Endodermal cell (in vitro differentiated cells): ENCODE measurements around the gene AURKA. TPM values are rescaled to one million over a fixed set of nuclear protein-coding genes. Genes with fewer than 3 reads are reported as not detected.

Source experiments
- DNase-seq: peaks from one replicate; pipeline ENCODE4 v3.0.0-alpha.2; 2017
- H3K27ac ChIP-seq: 2 replicates; pipeline ENCODE4 v1.5.1; 2013; ENCODE audit warnings: mild to moderate bottlenecking, low read depth, low read length, moderate library complexity
- H3K27me3 ChIP-seq: 2 replicates; pipeline ENCODE4 v1.6.1; 2013; ENCODE audit warnings: mild to moderate bottlenecking, low read length, moderate library complexity; ENCODE audit not compliant: insufficient read depth, control insufficient read depth, poor library complexity, severe bottlenecking
- H3K36me3 ChIP-seq: 2 replicates; pipeline ENCODE4 v1.7.0; 2013; ENCODE audit warnings: mild to moderate bottlenecking, low read length, moderate library complexity; ENCODE audit not compliant: control insufficient read depth, insufficient read depth
- H3K4me1 ChIP-seq: one replicate; pipeline ENCODE4 v1.7.0; 2013; ENCODE audit warnings: low read length; ENCODE audit not compliant: control insufficient read depth, insufficient read depth
- H3K4me3 ChIP-seq: 2 replicates; pipeline ENCODE4 v1.5.1; 2013; ENCODE audit warnings: mild to moderate bottlenecking, low read length, moderate library complexity
- H3K9ac ChIP-seq: 2 replicates; pipeline ENCODE4 v1.6.1; 2013; ENCODE audit warnings: mild to moderate bottlenecking, low read length, moderate library complexity; ENCODE audit not compliant: poor library complexity, severe bottlenecking; ENCODE audit errors: extremely low read depth
- H3K9me3 ChIP-seq: 2 replicates; pipeline ENCODE4 v1.6.1; 2013; ENCODE audit warnings: mild to moderate bottlenecking, low read length, moderate library complexity; ENCODE audit not compliant: control insufficient read depth
- H3K27ac Mint-ChIP-seq: 2 replicates; pipeline ENCODE4 v1.8.0; 2020; ENCODE audit warnings: mixed read lengths
- H3K27me3 Mint-ChIP-seq: 2 replicates; pipeline ENCODE4 v1.8.0; 2021; ENCODE audit warnings: mild to moderate bottlenecking, mixed read lengths; ENCODE audit not compliant: insufficient read depth
- H3K36me3 Mint-ChIP-seq: 2 replicates; pipeline ENCODE4 v1.8.0; 2020; ENCODE audit warnings: low read depth, mixed read lengths
- H3K4me1 Mint-ChIP-seq: 2 replicates; pipeline ENCODE4 v1.8.0; 2020; ENCODE audit warnings: mixed read lengths
- H3K4me3 Mint-ChIP-seq: 2 replicates; pipeline ENCODE4 v1.8.0; 2020; ENCODE audit warnings: mild to moderate bottlenecking, moderate library complexity, mixed read lengths
- H3K9me3 Mint-ChIP-seq: 2 replicates; pipeline ENCODE4 v1.8.0; 2020; ENCODE audit warnings: mild to moderate bottlenecking, mixed read lengths
- WGBS, 2 experiments: methylation state at CpG; one replicate each; pipeline versions ENCODE4 v1.1.5 to v1.1.7; 2013; ENCODE audit warnings: missing lambda C conversion rate in 2 of 2, mixed read lengths in 1 of 2; ENCODE audit not compliant: insufficient coverage in 1 of 2, insufficient read length in 1 of 2; 5-methylcytosine and 5-hydroxymethylcytosine counted together
- total RNA-seq, 2 donors: library from RNA; stranded (reverse); fragmentation: NEBNext Ultra II Directional in 1 of 2; extraction: Animal tissue kit (Norgen Biotek cat#: 25700) in 1 of 2; gene quantifications; 2 replicates in 1 of 2; 3 replicates in 1 of 2; pipeline ENCODE4 v1.2.1, GENCODE V29; 2021
- TF ChIP-seq, protein P1 (sequence below): fragments of 200-600 bp; sonication (generic); conservative IDR thresholded peaks from 2 replicates; pipeline ENCODE4 v1.5.0; 2021; ENCODE audit warnings: antibody characterized with exemption, mild to moderate bottlenecking

Gene AURKA
- total RNA-seq, 2 donors from 2014 or later, result 56.3 to 85.9 TPM

DNA sequence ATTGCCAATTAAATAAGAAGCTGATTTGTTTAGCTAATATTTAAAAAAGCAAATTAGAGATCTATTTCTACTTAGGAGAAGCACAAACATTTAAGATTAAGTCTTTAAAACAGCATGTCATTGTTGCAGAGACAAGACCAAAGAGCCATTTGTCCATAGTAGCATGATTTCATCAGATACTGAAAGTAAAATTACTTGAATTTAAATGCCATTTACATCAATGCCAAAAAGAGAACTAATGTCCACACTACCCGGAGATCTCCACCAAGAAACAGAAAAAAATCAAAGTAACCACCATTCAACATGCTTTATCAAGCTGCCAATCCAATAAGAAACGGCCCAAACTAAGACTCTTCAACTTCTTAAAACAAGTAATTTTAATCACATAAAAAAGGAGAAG lies 15.7 kb downstream of the AURKA start:
- Histone ChIP-seq H3K36me3 (peaks cover 90% of the 10 kb centered on the region), H3K27ac (no peak overlapping the region), H3K9me3 (no peaks in the 10 kb centered on the region), H3K27me3 (no peaks in the 10 kb centered on the region), H3K9ac (no peak overlapping the region), H3K4me1 (no peaks in the 10 kb centered on the region), H3K4me3 (no peak overlapping the region)
- no peaks in the 10 kb centered on the region for H3K4me1 Mint-ChIP-seq
- H3K27me3 Mint-ChIP-seq, result no peaks in the 10 kb centered on the region
- H3K36me3 Mint-ChIP-seq, result peaks cover 70% of the 10 kb centered on the region
- TF ChIP-seq, protein P1, sequence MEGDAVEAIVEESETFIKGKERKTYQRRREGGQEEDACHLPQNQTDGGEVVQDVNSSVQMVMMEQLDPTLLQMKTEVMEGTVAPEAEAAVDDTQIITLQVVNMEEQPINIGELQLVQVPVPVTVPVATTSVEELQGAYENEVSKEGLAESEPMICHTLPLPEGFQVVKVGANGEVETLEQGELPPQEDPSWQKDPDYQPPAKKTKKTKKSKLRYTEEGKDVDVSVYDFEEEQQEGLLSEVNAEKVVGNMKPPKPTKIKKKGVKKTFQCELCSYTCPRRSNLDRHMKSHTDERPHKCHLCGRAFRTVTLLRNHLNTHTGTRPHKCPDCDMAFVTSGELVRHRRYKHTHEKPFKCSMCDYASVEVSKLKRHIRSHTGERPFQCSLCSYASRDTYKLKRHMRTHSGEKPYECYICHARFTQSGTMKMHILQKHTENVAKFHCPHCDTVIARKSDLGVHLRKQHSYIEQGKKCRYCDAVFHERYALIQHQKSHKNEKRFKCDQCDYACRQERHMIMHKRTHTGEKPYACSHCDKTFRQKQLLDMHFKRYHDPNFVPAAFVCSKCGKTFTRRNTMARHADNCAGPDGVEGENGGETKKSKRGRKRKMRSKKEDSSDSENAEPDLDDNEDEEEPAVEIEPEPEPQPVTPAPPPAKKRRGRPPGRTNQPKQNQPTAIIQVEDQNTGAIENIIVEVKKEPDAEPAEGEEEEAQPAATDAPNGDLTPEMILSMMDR, result no peak
- no peak for DNase-seq
- H3K27ac Mint-ChIP-seq, result no peak overlapping the region
- 94 to 100% methylated on average over 1 to 2 of the region's 2 CpGs for WGBS, 2 experiments
- H3K9me3 Mint-ChIP-seq, result no peaks in the 10 kb centered on the region
- H3K4me3 Mint-ChIP-seq, result no peak overlapping the region

DNA sequence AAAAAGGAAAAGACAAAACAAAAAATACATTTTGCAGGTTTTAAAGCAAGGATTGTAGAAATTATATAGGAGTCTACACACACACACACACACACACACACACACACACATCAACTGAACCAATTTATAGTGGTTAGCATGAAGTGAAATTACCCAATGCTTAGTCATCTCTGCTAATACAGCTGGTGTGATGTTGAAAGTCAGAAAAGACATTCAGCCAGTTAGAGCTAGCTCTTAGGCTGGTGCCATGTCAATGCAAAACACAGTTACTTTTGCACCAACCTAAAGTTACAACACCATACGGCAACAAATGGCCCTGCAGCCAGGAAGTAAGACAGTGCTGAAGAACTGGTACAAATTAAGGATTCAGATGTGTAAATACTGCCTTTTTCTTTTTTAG lies 18.1 kb downstream of the AURKA start:
- H3K36me3 ChIP-seq, result peaks cover 98% of the 10 kb centered on the region
- peaks cover 70% of the 10 kb centered on the region for H3K36me3 Mint-ChIP-seq
- 86 to 100% methylated on average over 1 of the region's 1 CpG for WGBS, 2 experiments

DNA sequence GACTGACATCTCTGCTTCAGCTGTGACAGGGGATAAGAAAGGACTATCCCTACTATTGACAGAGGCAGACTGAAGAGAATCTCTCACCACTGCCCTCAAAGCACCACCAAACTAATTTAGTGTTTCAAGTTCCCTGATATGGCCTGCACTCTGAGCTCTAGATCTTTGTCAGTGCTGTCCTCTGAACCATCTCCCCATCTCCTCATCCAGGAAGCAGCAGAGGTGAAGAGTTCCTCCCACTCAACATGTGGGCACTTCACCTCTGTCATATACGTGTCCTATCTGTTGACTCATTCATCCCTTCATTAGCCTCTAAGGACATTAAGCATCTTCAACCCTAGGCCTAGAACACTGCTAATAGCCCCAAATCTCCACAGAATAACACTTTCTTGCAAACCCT lies 19.2 kb downstream of the AURKA start:
- no peak overlapping the region for H3K9ac ChIP-seq
- H3K27ac ChIP-seq, result no peak overlapping the region
- H3K36me3 Mint-ChIP-seq, result peaks cover 62% of the 10 kb centered on the region
- H3K4me1 Mint-ChIP-seq, result no peaks in the 10 kb centered on the region
- no peaks in the 10 kb centered on the region for H3K9me3 Mint-ChIP-seq
- H3K9me3 ChIP-seq, result no peaks in the 10 kb centered on the region
- no peak overlapping the region for H3K27ac Mint-ChIP-seq
- DNase-seq, result no peak
- no peak overlapping the region for H3K4me3 Mint-ChIP-seq
- TF ChIP-seq, protein P1, result no peak
- WGBS, 2 experiments, result 90 to 100% methylated on average over 1 of the region's 1 CpG
- no peak overlapping the region for H3K4me3 ChIP-seq
- peaks cover 94% of the 10 kb centered on the region for H3K36me3 ChIP-seq
- H3K27me3 Mint-ChIP-seq, result no peaks in the 10 kb centered on the region
- H3K27me3 ChIP-seq, result no peaks in the 10 kb centered on the region
- H3K4me1 ChIP-seq, result no peaks in the 10 kb centered on the region

More for the DNA sequence above, 18.1 kb downstream of the AURKA start:
- H3K27ac Mint-ChIP-seq, result no peak overlapping the region
- H3K4me3 Mint-ChIP-seq, result no peak overlapping the region
- no peak overlapping the region for H3K4me3 ChIP-seq
- H3K27me3 Mint-ChIP-seq, result no peaks in the 10 kb centered on the region
- H3K27me3 ChIP-seq, result no peaks in the 10 kb centered on the region
- no peaks in the 10 kb centered on the region for H3K4me1 ChIP-seq
- no peaks in the 10 kb centered on the region for H3K9me3 Mint-ChIP-seq
- no peak for DNase-seq
- H3K9me3 ChIP-seq, result no peaks in the 10 kb centered on the region
- H3K27ac ChIP-seq, result no peak overlapping the region
- no peak overlapping the region for H3K9ac ChIP-seq
- TF ChIP-seq, protein P1, result no peak
- no peaks in the 10 kb centered on the region for H3K4me1 Mint-ChIP-seq
